K562 (cell line): ENCODE data around the gene SAMD8. TPM values are rescaled to one million over a fixed set of nuclear protein-coding genes. Genes with fewer than 3 reads are reported as not detected.

Experiments used
- BCL6 ChIP-seq: fragments of 250-450 bp; sonication (Bioruptor Pico); IDR thresholded peaks from 2 replicates; pipeline ENCODE4 v1.4.0; 2020
- EZH2 ChIP-seq: IDR thresholded peaks from 2 replicates; pipeline ENCODE4 v1.6.1; 2012; ENCODE audit warnings: low read depth, mild to moderate bottlenecking, inconsistent platforms, low read length, borderline replicate concordance
- FOXJ2 ChIP-seq: fragments of 200-800 bp; sonication (Bioruptor generic); IDR thresholded peaks from 2 replicates; pipeline ENCODE4 v1.6.1; 2016; ENCODE audit warnings: missing genetic modification characterization, missing compliant biosample characterization
- GABPB2 ChIP-seq: fragments of 250-450 bp; sonication (Bioruptor Pico); conservative IDR thresholded peaks from 2 replicates; pipeline ENCODE4 v1.5.1; 2021; ENCODE audit warnings: mild to moderate bottlenecking
- KDM1A ChIP-seq, 2 experiments: fragments of 450-650 bp; IDR thresholded peaks; 2 replicates each; pipeline ENCODE4 v1.6.1; 2016; ENCODE audit warnings: mild to moderate bottlenecking in 2 of 2
- MEF2A ChIP-seq: IDR thresholded peaks from 2 replicates; pipeline ENCODE4 v1.6.1; 2011; ENCODE audit warnings: low read depth, mild to moderate bottlenecking, low read length, moderate library complexity; ENCODE audit not compliant: control insufficient read depth
- NCOR1 ChIP-seq: fragments of 450-650 bp; IDR thresholded peaks from 2 replicates; pipeline ENCODE4 v1.6.1; 2016; ENCODE audit warnings: mild to moderate bottlenecking, moderate library complexity
- NFRKB ChIP-seq: fragments of 450-650 bp; IDR thresholded peaks from 2 replicates; pipeline ENCODE4 v1.6.1; 2016; ENCODE audit warnings: low read depth
- NKRF ChIP-seq: fragments of 450-650 bp; IDR thresholded peaks from 2 replicates; pipeline ENCODE4 v1.6.1; 2016; ENCODE audit warnings: borderline replicate concordance
- POU5F1 ChIP-seq: fragments of 150-350 bp; IDR thresholded peaks from 2 replicates; pipeline ENCODE4 v1.6.1; 2014; ENCODE audit warnings: borderline replicate concordance, low read length, low read depth, mild to moderate bottlenecking; ENCODE audit not compliant: partially characterized antibody
- RUNX1 ChIP-seq: sonication (generic); IDR thresholded peaks from 2 replicates; pipeline ENCODE4 v1.6.1; 2016; ENCODE audit warnings: antibody characterized with exemption, low read depth
- TEAD4 ChIP-seq, 2 experiments: sonication (generic) in 1 of 2; formaldehyde crosslinking in 1 of 2; IDR thresholded peaks; 2 replicates each; pipeline versions ENCODE4 v1.6.1 to v1.8.0; 2012 to 2022; ENCODE audit warnings: borderline replicate concordance in 1 of 2, inconsistent platforms in 1 of 2, low read length in 1 of 2, mild to moderate bottlenecking in 1 of 2, missing genetic modification reagents in 1 of 2
- THAP12 ChIP-seq: fragments of 250-450 bp; sonication (Bioruptor Pico); IDR thresholded peaks from 2 replicates; pipeline ENCODE4 v1.9.0; 2021; ENCODE audit warnings: mild to moderate bottlenecking, inconsistent platforms
- THRAP3 ChIP-seq: fragments of 450-650 bp; IDR thresholded peaks from 2 replicates; pipeline ENCODE4 v1.6.1; 2016; ENCODE audit warnings: mild to moderate bottlenecking, inconsistent platforms, borderline replicate concordance
- ZNF311 ChIP-seq: fragments of 250-450 bp; sonication (Bioruptor Pico); IDR thresholded peaks from 2 replicates; pipeline ENCODE4 v1.4.0; 2020; ENCODE audit warnings: mild to moderate bottlenecking, moderate library complexity
- ZNF408 ChIP-seq: fragments of 250-450 bp; sonication (Bioruptor Pico); IDR thresholded peaks from 2 replicates; pipeline ENCODE4 v1.4.0; 2020; ENCODE audit warnings: low read depth, mild to moderate bottlenecking, moderate library complexity
- ZNF589 ChIP-seq: fragments of 200-800 bp; sonication (Bioruptor generic); IDR thresholded peaks from 2 replicates; pipeline ENCODE4 v1.6.1; 2016; ENCODE audit warnings: low read depth, missing genetic modification characterization, missing compliant biosample characterization
- ZNF609 ChIP-seq: sonication (generic); formaldehyde crosslinking; IDR thresholded peaks from 2 replicates; pipeline ENCODE4 v1.8.1; 2023; ENCODE audit warnings: missing genetic modification reagents, mild to moderate bottlenecking, borderline replicate concordance
- ZNF76 ChIP-seq: fragments of 250-450 bp; sonication (Bioruptor Pico); IDR thresholded peaks from 2 replicates; pipeline ENCODE4 v1.4.0; 2020; ENCODE audit warnings: mild to moderate bottlenecking, moderate library complexity, borderline replicate concordance
- ZNF764 ChIP-seq: fragments of 250-450 bp; sonication (Bioruptor Pico); IDR thresholded peaks from 2 replicates; pipeline ENCODE4 v1.4.0; 2020; ENCODE audit warnings: low read depth, mild to moderate bottlenecking, moderate library complexity
- ZNF778 ChIP-seq: fragments of 450-650 bp; formaldehyde crosslinking; IDR thresholded peaks from 2 replicates; pipeline ENCODE4 v1.4.0; 2020; ENCODE audit warnings: mild to moderate bottlenecking, moderate library complexity
- polyA plus RNA-seq, 8 experiments: library from polyadenylated mRNA; depleted of rRNA in 4 of 8; stranded (reverse) in 5 of 8; unstranded in 3 of 8; fragments of >200 nt; fragmentation: Nextera tagmentation in 2 of 8; fragmentation: Illumina TruSeq in 1 of 8; extraction: Ambion mirVana in 2 of 8; extraction: Trizol in 1 of 8; gene quantifications; 2 replicates each; pipeline versions ENCODE4 v1.2.1 to v1.2.3, GENCODE V29; 2011 to 2014; ENCODE audit warnings: inconsistent platforms in 1 of 8, missing spikeins in 1 of 8
- total RNA-seq, 7 experiments: library from RNA; depleted of rRNA in 6 of 7; stranded (reverse); fragments of >200 nt in 6 of 7; fragmentation: Illumina TruSeq in 2 of 7; extraction: Trizol in 2 of 7; gene quantifications; 2 replicates each; pipeline versions ENCODE4 v1.2.1 to v1.2.3, GENCODE V29; 2011 to 2021; ENCODE audit warnings: low replicate concordance in 1 of 7

SAMD8 gene
- total and polyA plus RNA-seq, 9 of the 15 experiments (the other 6 are each of a cell fraction or from before 2014, with no cell fraction given): 2.7 to 16.1 (median 6.2) TPM

- TF ChIP-seq ZNF609 (CRISPR knock-in tag) (no peak), EZH2 (no peak), ZNF408 (CRISPR knock-in tag) (no peak), KDM1A (IDR thresholded peaks at IDR 0.05) (peak; percentile 58 to 62; a peak in 2 of 4 replicates), NKRF (no peak), POU5F1 (no peak), TEAD4 (IDR thresholded peaks at IDR 0.05; ENCODE audit: low read length) (peak; percentile 46; the same call in 1 of the 2 replicates), TEAD4 (CRISPR knock-in tag; IDR thresholded peaks at IDR 0.05; ENCODE audit: borderline replicate concordance) (no peak), GABPB2 (no peak), THAP12 (CRISPR knock-in tag) (no peak), ZNF764 (CRISPR knock-in tag) (no peak), ZNF311 (CRISPR knock-in tag) (no peak), ZNF76 (no peak), MEF2A (peak; percentile 56; the same call in 1 of the 2 replicates), RUNX1 (no peak), ZNF589 (CRISPR knock-in tag) (no peak), ZNF778 (CRISPR knock-in tag) (no peak), NCOR1 (peak; percentile 56), FOXJ2 (tag) (peak; percentile 92; the same call in 1 of the 2 replicates), THRAP3 (no peak), BCL6 (CRISPR knock-in tag) (no peak), NFRKB (no peak)
These were observed 3.7 kb downstream of the SAMD8 start (continued) for GRCh38 chr10:75115137-75115536.
